OCI-LY1 (cell line): ENCODE data around the gene TBXAS1.

Experiments used
- CTCF ChIP-seq: fragments of 200-600 bp; sonication (generic), shearing (Covaris generic); IDR thresholded peaks from 2 replicates; pipeline ENCODE4 v1.5.1; 2017; ENCODE audit warnings: mild to moderate bottlenecking, antibody characterized with exemption, low read length, moderate library complexity, mixed read lengths
- EZH2 ChIP-seq: fragments of 200-600 bp; sonication (generic), shearing (Covaris generic); IDR thresholded peaks from 2 replicates; pipeline ENCODE4 v1.8.0; 2017; ENCODE audit warnings: borderline replicate concordance, mixed run types, mild to moderate bottlenecking, antibody characterized with exemption, low read length, moderate library complexity, mixed read lengths

DNA sequence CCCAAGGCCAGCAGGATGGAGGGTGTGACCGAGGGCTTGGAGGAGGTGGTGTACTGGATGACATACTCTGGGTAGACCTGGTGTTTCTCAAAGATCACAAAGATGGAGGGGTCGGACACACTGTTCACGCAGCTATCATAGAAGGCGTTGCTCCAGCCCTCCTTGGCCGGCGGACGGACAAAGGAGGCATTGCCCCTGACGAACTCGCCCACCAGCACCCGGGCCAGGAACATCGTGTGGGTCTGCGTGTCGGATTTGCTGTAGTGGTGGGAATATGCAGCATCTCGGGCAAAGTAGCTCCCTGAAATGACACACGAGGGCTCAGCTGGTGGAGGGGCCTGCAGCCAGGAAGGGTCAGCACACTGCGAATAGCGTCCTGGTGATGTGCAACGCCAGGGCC lies 195.5 kb downstream of the TBXAS1 start:
- TF ChIP-seq EZH2 (no peak), CTCF (no peak)
